WTC11 (cell line): Measurements from ENCODE around the gene NKAIN4. TPM values are rescaled to one million over a fixed set of nuclear protein-coding genes. Genes with fewer than 3 reads are reported as not detected.

ENCODE experiments used
- ATAC-seq: fragments of 200-7000 bp; cut with Tn5 transposase; 2 replicates; pipeline ENCODE4 v1.10.0; 2021; ENCODE audit warnings: mild to moderate bottlenecking, moderate library complexity
- CTCF ChIA-PET: fragments of 300-600 bp; sonication (Branson Sonifier 250); formaldehyde crosslinking; loops from one replicate; lab custom pipeline; 2021; ENCODE audit warnings: antibody characterized with exemption; lab: Charles Lee
- POLR2A ChIA-PET: fragments of 350-600 bp; sonication (Branson Sonifier 250); formaldehyde crosslinking; loops from one replicate; lab custom pipeline; 2021; ENCODE audit warnings: antibody characterized with exemption; lab: Charles Lee
- DNase-seq: peaks from one replicate; pipeline ENCODE4 v3.0.0; 2021; ENCODE audit warnings: low spot score
- H3K27ac Mint-ChIP-seq: 2 replicates; pipeline ENCODE4 v1.8.0; 2021; ENCODE audit warnings: mixed read lengths
- H3K27me3 Mint-ChIP-seq: 2 replicates; pipeline ENCODE4 v1.8.0; 2021; ENCODE audit warnings: low read depth, mild to moderate bottlenecking, moderate library complexity, mixed read lengths
- H3K36me3 Mint-ChIP-seq: 2 replicates; pipeline ENCODE4 v1.8.0; 2021; ENCODE audit warnings: mixed read lengths
- H3K4me1 Mint-ChIP-seq: 2 replicates; pipeline ENCODE4 v1.8.0; 2022; ENCODE audit warnings: mixed read lengths
- H3K4me3 Mint-ChIP-seq: 2 replicates; pipeline ENCODE4 v1.8.0; 2021; ENCODE audit warnings: mild to moderate bottlenecking, moderate library complexity, mixed read lengths
- H3K9me3 Mint-ChIP-seq: 2 replicates; pipeline ENCODE4 v1.8.0; 2021; ENCODE audit warnings: mixed read lengths
- ATF3 ChIP-seq: sonication (generic); formaldehyde crosslinking; conservative IDR thresholded peaks from 2 replicates; pipeline ENCODE4 v1.8.1; 2022; ENCODE audit warnings: mild to moderate bottlenecking, missing genetic modification reagents
- CREM ChIP-seq: sonication (generic); formaldehyde crosslinking; IDR thresholded peaks from 2 replicates; pipeline ENCODE4 v1.8.1; 2022; ENCODE audit warnings: mild to moderate bottlenecking, missing genetic modification reagents, moderate library complexity
- CTCF ChIP-seq: fragments of 200-600 bp; IDR thresholded peaks from 2 replicates; pipeline ENCODE4 v1.8.0; 2022; ENCODE audit warnings: antibody characterized with exemption
- HMGA2 ChIP-seq: fragments of 250-450 bp; sonication (Bioruptor Pico); IDR thresholded peaks from 2 replicates; pipeline ENCODE4 v1.4.0; 2021; ENCODE audit warnings: mild to moderate bottlenecking, moderate library complexity
- HMGXB4 ChIP-seq: sonication (generic); formaldehyde crosslinking; IDR thresholded peaks from 2 replicates; pipeline ENCODE4 v1.8.1; 2023; ENCODE audit warnings: mild to moderate bottlenecking, moderate library complexity, missing genetic modification reagents
- IRF2 ChIP-seq: sonication (generic); formaldehyde crosslinking; IDR thresholded peaks from 2 replicates; pipeline ENCODE4 v1.8.0; 2022; ENCODE audit warnings: low read depth, missing genetic modification reagents, borderline replicate concordance
- KAT7 ChIP-seq: sonication (generic); formaldehyde crosslinking; IDR thresholded peaks from 2 replicates; pipeline ENCODE4 v1.8.1; 2023; ENCODE audit warnings: missing genetic modification reagents, mild to moderate bottlenecking, borderline replicate concordance
- MLX ChIP-seq: sonication (generic); formaldehyde crosslinking; IDR thresholded peaks from 2 replicates; pipeline ENCODE4 v1.8.1; 2023; ENCODE audit warnings: mild to moderate bottlenecking, missing genetic modification reagents, moderate library complexity
- NR1H2 ChIP-seq: sonication (generic); formaldehyde crosslinking; IDR thresholded peaks from 2 replicates; pipeline ENCODE4 v1.9.0; 2021; ENCODE audit warnings: mild to moderate bottlenecking, moderate library complexity, missing genetic modification reagents
- PREB ChIP-seq: sonication (generic); formaldehyde crosslinking; IDR thresholded peaks from 2 replicates; pipeline ENCODE4 v1.8.1; 2022; ENCODE audit warnings: mild to moderate bottlenecking, missing genetic modification reagents, moderate library complexity, borderline replicate concordance
- PRRX2 ChIP-seq: fragments of 250-450 bp; sonication (Bioruptor Pico); IDR thresholded peaks from 2 replicates; pipeline ENCODE4 v1.8.0; 2021; ENCODE audit warnings: mild to moderate bottlenecking
- SOX15 ChIP-seq: fragments of 250-450 bp; sonication (Bioruptor Pico); IDR thresholded peaks from 2 replicates; pipeline ENCODE4 v1.9.0; 2021; ENCODE audit warnings: mild to moderate bottlenecking
- TEAD1 ChIP-seq: sonication (generic); formaldehyde crosslinking; IDR thresholded peaks from 2 replicates; pipeline ENCODE4 v1.8.0; 2022; ENCODE audit warnings: mild to moderate bottlenecking, missing genetic modification reagents
- TEAD4 ChIP-seq: sonication (generic); formaldehyde crosslinking; IDR thresholded peaks from 2 replicates; pipeline ENCODE4 v1.8.0; 2022; ENCODE audit warnings: mild to moderate bottlenecking, missing genetic modification reagents
- ZNF281 ChIP-seq: sonication (generic); formaldehyde crosslinking; IDR thresholded peaks from 2 replicates; pipeline ENCODE4 v1.8.0; 2023; ENCODE audit warnings: mild to moderate bottlenecking, missing genetic modification reagents
- ZNF396 ChIP-seq: fragments of 250-450 bp; sonication (Bioruptor Pico); IDR thresholded peaks from 2 replicates; pipeline ENCODE4 v1.8.0; 2021; ENCODE audit warnings: mild to moderate bottlenecking, moderate library complexity, borderline replicate concordance
- ZNF425 ChIP-seq: fragments of 250-450 bp; sonication (Bioruptor Pico); conservative IDR thresholded peaks from 2 replicates; pipeline ENCODE4 v1.9.0; 2021; ENCODE audit warnings: mild to moderate bottlenecking
- total RNA-seq: library from RNA; stranded (reverse); gene quantifications from 3 replicates; pipeline ENCODE4 v1.2.3, GENCODE V29; 2021

Gene NKAIN4
- total RNA-seq, 1 experiment from 2014 or later: 7.2 TPM

- DNase-seq: no peak
- Mint-ChIP-seq H3K27ac (no peak overlapping the region), H3K9me3 (no peaks in the 10 kb centered on the region), H3K4me1 (peaks cover 21% of the 10 kb centered on the region), H3K36me3 (peaks cover 12% of the 10 kb centered on the region), H3K27me3 (peaks cover 4% of the 10 kb centered on the region; the same call in 1 of the 2 replicates), H3K4me3 (no peak overlapping the region)
- POLR2A ChIA-PET: no interaction called here
- CTCF ChIA-PET: interaction anchor here (0.6 to 2.7 kb wide), 3 partner anchors 12 to 147 kb away, joined by 3 to 10 read pairs (median 3); no protein-coding TSS in a partner anchor
- no peak for ATAC-seq
- TF ChIP-seq NR1H2 (CRISPR knock-in tag) (no peak), MLX (CRISPR knock-in tag) (no peak), CREM (no peak), TEAD4 (CRISPR knock-in tag) (no peak), ZNF396 (CRISPR knock-in tag) (no peak), CTCF (no peak), HMGA2 (no peak), TEAD1 (CRISPR knock-in tag) (no peak), ATF3 (no peak), ZNF425 (CRISPR knock-in tag) (no peak), HMGXB4 (CRISPR knock-in tag) (no peak)
These were observed 35.4 kb downstream of the NKAIN4 start for GRCh38 chr20:63218701-63219446.

GRCh38 chr20:63217706-63218105 lies 36.6 kb downstream of the NKAIN4 start:
- H3K4me1 Mint-ChIP-seq: peaks cover 25% of the 10 kb centered on the region
- peaks cover 22% of the 10 kb centered on the region for H3K36me3 Mint-ChIP-seq
- no peak for DNase-seq
- no peak for ATAC-seq
- TF ChIP-seq KAT7 (CRISPR knock-in tag): no peak
- TF ChIP-seq ZNF281 (CRISPR knock-in tag): no peak
- no peak for TF ChIP-seq SOX15 (CRISPR knock-in tag)
- no peak for TF ChIP-seq PREB (CRISPR knock-in tag)
- TF ChIP-seq PRRX2 (CRISPR knock-in tag): no peak
- TF ChIP-seq IRF2: no peak
- no peak overlapping the region for H3K27ac Mint-ChIP-seq
- ChIA-PET CTCF (interaction anchor here (0.9 to 2.7 kb wide), 3 partner anchors 13 to 162 kb away, joined by 3 to 10 read pairs (median 3); no protein-coding TSS in a partner anchor), POLR2A (interaction anchor here (1.0 kb wide), 1 partner anchor 19 kb away, joined by 3 read pairs; no protein-coding TSS in a partner anchor)
- peaks cover 4% of the 10 kb centered on the region; the same call in 1 of the 2 replicates for H3K27me3 Mint-ChIP-seq
- H3K9me3 Mint-ChIP-seq: no peaks in the 10 kb centered on the region
- H3K4me3 Mint-ChIP-seq: no peak overlapping the region
